HEK293 (cell line): ENCODE results near the gene TRAK1.

ENCODE experiments used
- CTCF ChIA-PET: fragments of 350-600 bp; formaldehyde crosslinking; extraction: SDS; loops from one replicate; lab custom pipeline; 2021; ENCODE audit warnings: antibody characterized with exemption; lab: Yijun Ruan, JAX
- POLR2A ChIA-PET: fragments of 300-600 bp; formaldehyde crosslinking; extraction: SDS; loops from one replicate; lab custom pipeline; 2020; ENCODE audit warnings: antibody characterized with exemption, inconsistent platforms; lab: Yijun Ruan, JAX
- H3K27ac ChIP-seq: fragments of 200-500 bp; sonication (Bioruptor generic); 2 replicates; pipeline ENCODE4 v1.5.1; 2014; ENCODE audit warnings: low read depth, low read length, control low read depth, inconsistent platforms; ENCODE audit errors: extremely low read depth
- H3K36me3 ChIP-seq, 2 experiments: fragments of 200-500 bp in 1 of 2; sonication (Bioruptor generic) in 1 of 2; 1 replicate in 1 of 2; 2 replicates in 1 of 2; pipeline ENCODE4 v1.5.1; 2014 to 2017; ENCODE audit warnings: inconsistent platforms in 2 of 2, low read length in 2 of 2; ENCODE audit not compliant: control insufficient read depth in 2 of 2, insufficient read depth in 1 of 2
- H3K4me1 ChIP-seq: fragments of 200-500 bp; sonication (Bioruptor generic); 2 replicates; pipeline ENCODE4 v1.5.1; 2014; ENCODE audit warnings: mild to moderate bottlenecking, low read length, inconsistent platforms; ENCODE audit not compliant: control insufficient read depth, insufficient read depth
- H3K4me3 ChIP-seq: 2 replicates; pipeline ENCODE4 v1.5.1; 2011; ENCODE audit warnings: low read depth, mild to moderate bottlenecking, control low read depth, low read length, moderate library complexity
- H3K9me3 ChIP-seq: fragments of 200-500 bp; sonication (Bioruptor generic); 2 replicates; pipeline ENCODE4 v1.5.1; 2014; ENCODE audit warnings: low read depth, low read length, inconsistent platforms; ENCODE audit not compliant: control insufficient read depth, insufficient read depth
- BCL11A ChIP-seq: fragments of 450-650 bp; formaldehyde crosslinking; IDR thresholded peaks from 2 replicates; pipeline ENCODE4 v1.5.1; 2016; ENCODE audit warnings: low read depth, missing biosample characterization, missing genetic modification characterization
- CTCF ChIP-seq: fragments of 450-650 bp; formaldehyde crosslinking; IDR thresholded peaks from 2 replicates; pipeline ENCODE4 v1.5.1; 2016; ENCODE audit warnings: missing biosample characterization, missing genetic modification characterization
- ELK4 ChIP-seq: IDR thresholded peaks from 2 replicates; pipeline ENCODE4 v1.6.1; 2011; ENCODE audit warnings: mild to moderate bottlenecking, low read depth, low read length, borderline replicate concordance
- GLI4 ChIP-seq: fragments of 450-650 bp; formaldehyde crosslinking; IDR thresholded peaks from 2 replicates; pipeline ENCODE4 v1.5.1; 2016; ENCODE audit warnings: missing biosample characterization, missing genetic modification characterization
- HIC1 ChIP-seq: fragments of 450-650 bp; formaldehyde crosslinking; IDR thresholded peaks from 2 replicates; pipeline ENCODE4 v1.5.1; 2016; ENCODE audit warnings: missing biosample characterization, missing genetic modification characterization
- SETDB1 ChIP-seq: IDR thresholded peaks from one replicate; pipeline ENCODE4 v1.6.1; 2017; ENCODE audit warnings: mild to moderate bottlenecking, low read length, moderate library complexity, mixed read lengths; ENCODE audit not compliant: insufficient read length
- YY1 ChIP-seq: fragments of 450-650 bp; formaldehyde crosslinking; IDR thresholded peaks from 2 replicates; pipeline ENCODE4 v1.5.1; 2018; ENCODE audit warnings: missing biosample characterization, missing genetic modification characterization
- ZBTB1 ChIP-seq: fragments of 450-650 bp; formaldehyde crosslinking; IDR thresholded peaks from 2 replicates; pipeline ENCODE4 v1.5.1; 2016; ENCODE audit warnings: missing biosample characterization, missing genetic modification characterization
- ZNF146 ChIP-seq: fragments of 450-650 bp; formaldehyde crosslinking; IDR thresholded peaks from 2 replicates; pipeline ENCODE4 v1.5.1; 2016; ENCODE audit warnings: missing biosample characterization, missing genetic modification characterization
- ZNF157 ChIP-seq: fragments of 450-650 bp; formaldehyde crosslinking; IDR thresholded peaks from 2 replicates; pipeline ENCODE4 v1.5.1; 2016; ENCODE audit warnings: missing biosample characterization, missing genetic modification characterization
- ZNF174 ChIP-seq: fragments of 450-650 bp; formaldehyde crosslinking; IDR thresholded peaks from 2 replicates; pipeline ENCODE4 v1.5.0; 2017; ENCODE audit warnings: missing biosample characterization, mild to moderate bottlenecking, missing genetic modification characterization
- ZNF214 ChIP-seq: fragments of 450-650 bp; formaldehyde crosslinking; IDR thresholded peaks from 2 replicates; pipeline ENCODE4 v1.5.1; 2017; ENCODE audit warnings: missing biosample characterization, mild to moderate bottlenecking, missing genetic modification characterization, borderline replicate concordance
- ZNF266 ChIP-seq: fragments of 450-650 bp; formaldehyde crosslinking; IDR thresholded peaks from 2 replicates; pipeline ENCODE4 v1.5.1; 2016; ENCODE audit warnings: missing biosample characterization, missing genetic modification characterization, low read depth
- ZNF311 ChIP-seq: fragments of 450-650 bp; formaldehyde crosslinking; IDR thresholded peaks from 2 replicates; pipeline ENCODE4 v1.5.1; 2017; ENCODE audit warnings: missing biosample characterization, missing genetic modification characterization, borderline replicate concordance
- ZNF354C ChIP-seq: fragments of 450-650 bp; formaldehyde crosslinking; IDR thresholded peaks from 2 replicates; pipeline ENCODE4 v1.5.1; 2016; ENCODE audit warnings: missing biosample characterization, missing genetic modification characterization, low read depth, borderline replicate concordance
- ZNF623 ChIP-seq: fragments of 450-650 bp; formaldehyde crosslinking; IDR thresholded peaks from 2 replicates; pipeline ENCODE4 v1.5.1; 2016; ENCODE audit warnings: missing biosample characterization, missing genetic modification characterization
- ZNF645 ChIP-seq: fragments of 450-650 bp; formaldehyde crosslinking; IDR thresholded peaks from 2 replicates; pipeline ENCODE4; 2016; ENCODE audit warnings: missing biosample characterization, missing genetic modification characterization
- ZNF658 ChIP-seq: fragments of 450-650 bp; formaldehyde crosslinking; IDR thresholded peaks from 2 replicates; pipeline ENCODE4; 2016; ENCODE audit warnings: missing biosample characterization, missing genetic modification characterization
- ZNF660 ChIP-seq: fragments of 450-650 bp; IDR thresholded peaks from 2 replicates; pipeline ENCODE4 v1.5.1; 2018; ENCODE audit warnings: missing biosample characterization, mild to moderate bottlenecking, missing genetic modification characterization
- ZSCAN30 ChIP-seq: fragments of 450-650 bp; IDR thresholded peaks from 2 replicates; pipeline ENCODE4 v1.5.1; 2018; ENCODE audit warnings: missing biosample characterization, mild to moderate bottlenecking, missing genetic modification characterization, moderate library complexity
- TF ChIP-seq, protein P1 (sequence below): fragments of 450-650 bp; formaldehyde crosslinking; IDR thresholded peaks from 2 replicates; pipeline ENCODE4 v1.5.1; 2017; ENCODE audit warnings: missing biosample characterization, mild to moderate bottlenecking, missing genetic modification characterization, moderate library complexity

TRAK1 gene

GRCh38 chr3:42143440-42143839 is 52.3 kb downstream of the TRAK1 start:
- no peak overlapping the region for H3K4me3 ChIP-seq
- CTCF ChIA-PET, result interaction anchor here (2.6 kb wide), 1 partner anchor 47 kb away, joined by 8 read pairs; no protein-coding TSS in a partner anchor
- no peak overlapping the region for H3K27ac ChIP-seq
- H3K36me3 ChIP-seq, result no peaks in the 10 kb centered on the region
- H3K9me3 ChIP-seq, result no peaks in the 10 kb centered on the region
- TF ChIP-seq ZNF157 (tag by site-specific recombination), result no peak
- no peak for TF ChIP-seq ZNF311 (tag by site-specific recombination)
- TF ChIP-seq BCL11A (tag by site-specific recombination), result no peak
- no peak for TF ChIP-seq ZNF645 (tag by site-specific recombination)
- no peak for TF ChIP-seq ZSCAN30 (tag by site-specific recombination)
- no peak for TF ChIP-seq ZNF623
- no peaks in the 10 kb centered on the region for H3K4me1 ChIP-seq
- POLR2A ChIA-PET, result no interaction called here

DNA sequence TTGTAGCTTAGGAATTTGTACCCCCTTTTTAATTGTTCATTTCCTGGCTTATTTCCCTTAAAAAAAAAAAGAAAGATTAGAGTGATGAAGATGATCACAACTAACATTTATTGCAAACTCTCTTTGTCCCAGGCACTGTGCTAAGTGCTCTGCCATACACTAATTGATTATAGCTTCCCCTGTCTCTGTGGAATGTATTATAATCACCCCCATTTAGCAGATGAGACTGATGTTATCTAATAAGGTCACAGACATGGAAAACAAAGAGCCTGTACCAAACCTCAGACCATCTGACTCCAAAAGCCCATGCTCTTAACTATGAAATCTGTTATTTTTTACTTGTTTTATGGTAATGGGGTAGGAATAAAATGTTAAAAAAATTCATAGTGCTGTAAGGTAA is 53.1 kb downstream of the TRAK1 start:
- Histone ChIP-seq H3K4me3 (no peak overlapping the region), H3K27ac (no peak overlapping the region), H3K9me3 (no peaks in the 10 kb centered on the region), H3K4me1 (no peaks in the 10 kb centered on the region), H3K36me3 (no peaks in the 10 kb centered on the region)
- POLR2A ChIA-PET, result no interaction called here
- CTCF ChIA-PET, result interaction anchor here (1.1 to 2.6 kb wide), 2 partner anchors 28 to 47 kb away, joined by 3 to 8 read pairs; no protein-coding TSS in a partner anchor
- TF ChIP-seq, protein P1, sequence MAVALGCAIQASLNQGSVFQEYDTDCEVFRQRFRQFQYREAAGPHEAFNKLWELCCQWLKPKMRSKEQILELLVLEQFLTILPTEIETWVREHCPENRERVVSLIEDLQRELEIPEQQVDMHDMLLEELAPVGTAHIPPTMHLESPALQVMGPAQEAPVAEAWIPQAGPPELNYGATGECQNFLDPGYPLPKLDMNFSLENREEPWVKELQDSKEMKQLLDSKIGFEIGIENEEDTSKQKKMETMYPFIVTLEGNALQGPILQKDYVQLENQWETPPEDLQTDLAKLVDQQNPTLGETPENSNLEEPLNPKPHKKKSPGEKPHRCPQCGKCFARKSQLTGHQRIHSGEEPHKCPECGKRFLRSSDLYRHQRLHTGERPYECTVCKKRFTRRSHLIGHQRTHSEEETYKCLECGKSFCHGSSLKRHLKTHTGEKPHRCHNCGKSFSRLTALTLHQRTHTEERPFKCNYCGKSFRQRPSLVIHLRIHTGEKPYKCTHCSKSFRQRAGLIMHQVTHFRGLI, result no peak
- TF ChIP-seq GLI4 (tag by site-specific recombination), result no peak
- no peak for TF ChIP-seq ELK4
- no peak for TF ChIP-seq ZNF354C (tag by site-specific recombination)
- no peak for TF ChIP-seq ZBTB1 (tag by site-specific recombination)
- no peak for TF ChIP-seq ZNF266 (tag by site-specific recombination)
- no peak for TF ChIP-seq ZNF214 (tag by site-specific recombination)

DNA sequence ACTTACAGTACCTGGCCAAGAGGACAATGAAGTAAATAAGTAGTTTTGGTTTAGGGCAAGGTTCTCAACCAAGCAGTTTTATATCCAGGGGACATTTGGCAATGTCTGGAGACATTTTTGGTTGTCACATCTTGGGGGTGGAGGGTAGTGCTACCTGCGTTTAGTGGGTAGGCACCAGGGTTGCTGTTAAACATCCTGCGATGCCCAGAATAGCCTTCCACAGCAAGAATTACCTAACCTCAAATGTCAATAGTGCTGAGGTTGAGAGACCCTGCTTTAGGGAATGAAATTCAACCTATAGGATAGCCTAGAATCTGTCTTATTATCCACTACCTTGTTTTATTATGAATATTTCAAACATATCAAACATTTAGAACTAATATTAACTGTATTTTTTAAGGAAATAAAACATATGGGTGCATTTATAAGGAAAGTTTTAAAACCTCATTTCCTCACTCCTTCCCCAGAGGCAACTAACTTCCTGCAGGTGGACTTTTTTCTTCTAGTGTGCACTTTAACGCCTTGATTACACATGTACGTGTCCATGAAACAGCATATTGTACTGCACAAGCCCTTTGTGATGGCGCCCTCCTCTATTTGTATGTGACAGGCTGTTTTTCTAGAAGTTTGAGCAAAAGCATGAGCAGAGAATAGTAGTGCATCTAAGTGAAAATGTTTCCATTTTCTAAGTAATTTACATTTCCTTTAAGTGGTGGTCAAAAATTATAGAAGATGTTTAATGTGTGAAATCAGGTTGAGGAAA is 57.1 kb downstream of the TRAK1 start:
- Histone ChIP-seq H3K27ac (no peak overlapping the region), H3K9me3 (no peaks in the 10 kb centered on the region), H3K4me3 (no peak overlapping the region), H3K4me1 (no peaks in the 10 kb centered on the region), H3K36me3 (no peaks in the 10 kb centered on the region)
- ChIA-PET POLR2A (no interaction called here), CTCF (no interaction called here)
- no peak for TF ChIP-seq YY1
- no peak for TF ChIP-seq ZNF660
- no peak for TF ChIP-seq HIC1 (tag by site-specific recombination)
- no peak for TF ChIP-seq ZNF658 (tag by site-specific recombination)
- TF ChIP-seq CTCF (tag by site-specific recombination), result no peak
- TF ChIP-seq ZNF174 (tag by site-specific recombination), result no peak
- TF ChIP-seq SETDB1, result no peak
- TF ChIP-seq ZNF146 (tag by site-specific recombination), result no peak
